CD14-positive monocyte (primary cell): ENCODE results near the gene NAA60. TPM values are rescaled to one million over a fixed set of nuclear protein-coding genes. Genes with fewer than 3 reads are reported as not detected.

ENCODE experiments used
- DNase-seq, 3 donors: peaks; one replicate each; pipeline ENCODE4 v3.0.0-alpha.2; 2011 to 2022
- H2AFZ ChIP-seq: 2 replicates; pipeline ENCODE4 v1.6.0; 2012; ENCODE audit warnings: mild to moderate bottlenecking, low read depth, low read length, inconsistent platforms; ENCODE audit not compliant: insufficient read depth, poor library complexity, severe bottlenecking
- H3K27ac ChIP-seq, 2 donors: 1 replicate in 1 of 2; 2 replicates in 1 of 2; pipeline ENCODE4 v1.5.1; 2012 to 2013; ENCODE audit warnings: low read length in 2 of 2, control low read depth in 1 of 2, inconsistent platforms in 1 of 2, low read depth in 1 of 2, mild to moderate bottlenecking in 1 of 2
- H3K27me3 ChIP-seq, 2 donors: one replicate each; pipeline versions ENCODE4 v1.6.0 to v1.6.1; 2011 to 2013; ENCODE audit warnings: low read length in 2 of 2; ENCODE audit not compliant: control insufficient read depth in 2 of 2, insufficient read depth in 2 of 2
- H3K36me3 ChIP-seq, 2 donors: replicated peaks in 1 of 2; 1 replicate in 1 of 2; 2 replicates in 1 of 2; pipeline versions ENCODE4 v1.5.1 to v1.6.1; 2012 to 2013; ENCODE audit warnings: low read length in 2 of 2, control low read depth in 1 of 2, inconsistent platforms in 1 of 2, mild to moderate bottlenecking in 1 of 2; ENCODE audit not compliant: insufficient read depth in 2 of 2, control insufficient read depth in 1 of 2
- H3K4me1 ChIP-seq, 2 donors: 1 replicate in 1 of 2; 2 replicates in 1 of 2; pipeline versions ENCODE4 v1.5.1 to v1.6.1; 2012 to 2013; ENCODE audit warnings: low read length in 2 of 2, control low read depth in 1 of 2, inconsistent platforms in 1 of 2, mild to moderate bottlenecking in 1 of 2, moderate library complexity in 1 of 2; ENCODE audit not compliant: insufficient read depth in 2 of 2, control insufficient read depth in 1 of 2
- H3K4me2 ChIP-seq: replicated peaks from 2 replicates; pipeline ENCODE3; 2012; ENCODE audit warnings: low read length, moderate library complexity, mild to moderate bottlenecking; ENCODE audit not compliant: poor library complexity, severe bottlenecking; ENCODE audit errors: extremely low read depth
- H3K4me3 ChIP-seq, 3 experiments: fragments of 200-600 bp in 1 of 3; sonication (generic) in 1 of 3; replicated peaks in 1 of 3; 1 replicate in 2 of 3; 2 replicates in 1 of 3; pipeline ENCODE4 v1.5.1; 2011 to 2013; ENCODE audit warnings: low read length in 3 of 3, mild to moderate bottlenecking in 3 of 3, control low read depth in 2 of 3, low read depth in 2 of 3, inconsistent platforms in 1 of 3, moderate library complexity in 1 of 3
- H3K79me2 ChIP-seq: 2 replicates; pipeline ENCODE4 v1.6.0; 2012; ENCODE audit warnings: mild to moderate bottlenecking, control low read depth, inconsistent platforms, low read length, moderate library complexity; ENCODE audit not compliant: insufficient read depth
- H3K9ac ChIP-seq: 2 replicates; pipeline ENCODE4 v1.6.0; 2017; ENCODE audit warnings: low read length, mild to moderate bottlenecking; ENCODE audit not compliant: insufficient read depth, poor library complexity, severe bottlenecking
- H3K9me3 ChIP-seq, 2 donors: replicated peaks in 1 of 2; 1 replicate in 1 of 2; 2 replicates in 1 of 2; pipeline versions ENCODE4 v1.5.1 to v1.6.1; 2012 to 2013; ENCODE audit warnings: low read length in 2 of 2, control low read depth in 1 of 2; ENCODE audit not compliant: control insufficient read depth in 1 of 2, insufficient read depth in 1 of 2
- H4K20me1 ChIP-seq: 2 replicates; pipeline ENCODE4 v1.6.0; 2012; ENCODE audit warnings: mild to moderate bottlenecking, low read length, control low read depth, moderate library complexity; ENCODE audit not compliant: insufficient read depth
- H3K27ac Mint-ChIP-seq, 7 donors: one replicate each; pipeline ENCODE4 v1.8.0; 2020; ENCODE audit warnings: mild to moderate bottlenecking in 7 of 7, mixed read lengths in 7 of 7, moderate library complexity in 6 of 7, inconsistent platforms in 2 of 7
- H3K27me3 Mint-ChIP-seq, 3 donors: one replicate each; pipeline ENCODE4 v1.8.0; 2021 to 2022; ENCODE audit warnings: low read depth in 3 of 3, mild to moderate bottlenecking in 3 of 3, mixed read lengths in 3 of 3, moderate library complexity in 3 of 3, inconsistent platforms in 1 of 3
- H3K36me3 Mint-ChIP-seq, 2 donors: one replicate each; pipeline ENCODE4 v1.8.0; 2020; ENCODE audit warnings: mixed read lengths in 2 of 2, inconsistent platforms in 1 of 2, mild to moderate bottlenecking in 1 of 2
- H3K4me1 Mint-ChIP-seq: one replicate; pipeline ENCODE4 v1.8.0; 2020; ENCODE audit warnings: mild to moderate bottlenecking, mixed read lengths
- H3K4me3 Mint-ChIP-seq, 2 donors: one replicate each; pipeline ENCODE4 v1.8.0; 2020; ENCODE audit warnings: mild to moderate bottlenecking in 2 of 2, mixed read lengths in 2 of 2, moderate library complexity in 1 of 2
- H3K9me3 Mint-ChIP-seq, 7 donors: one replicate each; pipeline ENCODE4 v1.8.0; 2020 to 2022; ENCODE audit warnings: mixed read lengths in 7 of 7, mild to moderate bottlenecking in 6 of 7, moderate library complexity in 6 of 7, inconsistent platforms in 2 of 7
- WGBS: methylation state at CpG from one replicate; pipeline ENCODE4 v1.1.5; 2013; ENCODE audit warnings: missing lambda C conversion rate; ENCODE audit not compliant: insufficient coverage; 5-methylcytosine and 5-hydroxymethylcytosine counted together
- intact Hi-C, 2 donors: fragments of 100-400 bp; cut with micrococcal nuclease; formaldehyde crosslinking; loops; one replicate each; pipeline versions ENCODE4 v1.15.0 to v1.15.1; 2023
- polyA plus RNA-seq, 3 donors: library from polyadenylated mRNA; depleted of rRNA in 1 of 3; unstranded in 2 of 3; stranded (reverse) in 1 of 3; fragments of 300-500 nt in 2 of 3; fragments of >200 nt in 1 of 3; fragmentation: Illumina TruSeq in 2 of 3; gene quantifications; 1 replicate in 2 of 3; 2 replicates in 1 of 3; pipeline ENCODE4 v1.2.3, GENCODE V29; 2012 to 2021
- TF ChIP-seq, protein P1 (sequence below): fragments of 200-600 bp; IDR thresholded peaks from one replicate; pipeline ENCODE4 v1.8.0; 2022; ENCODE audit warnings: antibody characterized with exemption, mild to moderate bottlenecking

The NAA60 gene
- polyA plus RNA-seq, 3 donors: 19.5 to 48.8 (median 29.7) TPM

DNA sequence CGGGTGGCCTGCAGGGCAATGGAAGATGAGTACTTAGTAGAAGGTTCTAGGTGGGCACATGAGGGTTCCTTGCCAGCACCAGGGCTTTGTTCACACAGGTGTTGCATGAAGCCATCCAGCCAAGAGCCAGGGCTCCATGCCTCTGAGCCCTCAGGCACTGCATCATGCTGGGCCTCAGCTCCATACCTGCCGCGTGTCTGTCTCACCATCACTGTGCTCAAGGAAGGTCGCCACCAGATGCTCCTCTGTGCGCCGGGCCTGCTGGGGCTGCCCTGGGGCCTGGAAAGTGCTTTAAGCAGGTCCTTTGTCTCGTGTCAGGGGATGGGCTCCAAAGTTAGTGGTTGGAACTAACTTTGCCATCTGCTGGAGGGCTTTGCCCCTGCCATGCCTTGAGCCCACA lies 26.3 kb downstream of the NAA60 start:
- no peak overlapping the region for H3K27ac Mint-ChIP-seq
- no peaks in the 10 kb centered on the region for H3K4me1 ChIP-seq
- no peak for DNase-seq

DNA sequence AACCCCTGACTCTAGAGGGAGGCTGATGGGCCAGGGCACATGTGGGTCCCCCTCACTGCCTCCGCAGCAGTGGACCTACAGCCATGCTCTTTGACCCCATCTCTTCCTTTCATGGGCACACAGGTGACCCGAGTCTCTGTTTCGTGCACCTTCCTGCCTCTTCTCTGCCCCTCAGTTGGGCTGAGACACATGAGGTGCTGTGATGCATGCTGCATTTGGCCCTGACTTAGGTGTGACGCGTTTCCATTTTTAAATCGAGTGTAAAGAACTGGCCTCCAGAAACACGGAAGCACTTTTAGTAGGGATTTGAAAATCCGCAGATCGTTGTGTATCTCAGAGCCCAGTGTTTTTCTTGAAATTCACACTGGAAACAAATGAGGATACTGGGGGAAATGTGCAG lies 27.2 kb downstream of the NAA60 start:
- H2AFZ ChIP-seq: no peak overlapping the region
- intact Hi-C loops: no loop called here
- peaks cover 99% of the 10 kb centered on the region for H3K79me2 ChIP-seq
- no peaks in the 10 kb centered on the region for H3K27me3 Mint-ChIP-seq
- H3K4me2 ChIP-seq: no peak overlapping the region
- peaks cover 10% of the 10 kb centered on the region for H3K4me1 Mint-ChIP-seq
- no peak overlapping the region for H3K27ac ChIP-seq
- H3K4me3 Mint-ChIP-seq: no peak overlapping the region
- no peak overlapping the region for H3K4me3 ChIP-seq
- no peak for DNase-seq
- H3K9me3 Mint-ChIP-seq: peaks cover 0 to 1% (median 0%) of the 10 kb centered on the region in 7 donors
- H3K4me1 ChIP-seq: no peaks in the 10 kb centered on the region
- H3K27ac Mint-ChIP-seq: no peak overlapping the region
- 96% methylated on average over 7 of the region's 9 CpGs for WGBS
- TF ChIP-seq, protein P1, sequence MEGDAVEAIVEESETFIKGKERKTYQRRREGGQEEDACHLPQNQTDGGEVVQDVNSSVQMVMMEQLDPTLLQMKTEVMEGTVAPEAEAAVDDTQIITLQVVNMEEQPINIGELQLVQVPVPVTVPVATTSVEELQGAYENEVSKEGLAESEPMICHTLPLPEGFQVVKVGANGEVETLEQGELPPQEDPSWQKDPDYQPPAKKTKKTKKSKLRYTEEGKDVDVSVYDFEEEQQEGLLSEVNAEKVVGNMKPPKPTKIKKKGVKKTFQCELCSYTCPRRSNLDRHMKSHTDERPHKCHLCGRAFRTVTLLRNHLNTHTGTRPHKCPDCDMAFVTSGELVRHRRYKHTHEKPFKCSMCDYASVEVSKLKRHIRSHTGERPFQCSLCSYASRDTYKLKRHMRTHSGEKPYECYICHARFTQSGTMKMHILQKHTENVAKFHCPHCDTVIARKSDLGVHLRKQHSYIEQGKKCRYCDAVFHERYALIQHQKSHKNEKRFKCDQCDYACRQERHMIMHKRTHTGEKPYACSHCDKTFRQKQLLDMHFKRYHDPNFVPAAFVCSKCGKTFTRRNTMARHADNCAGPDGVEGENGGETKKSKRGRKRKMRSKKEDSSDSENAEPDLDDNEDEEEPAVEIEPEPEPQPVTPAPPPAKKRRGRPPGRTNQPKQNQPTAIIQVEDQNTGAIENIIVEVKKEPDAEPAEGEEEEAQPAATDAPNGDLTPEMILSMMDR: no peak
- no peaks in the 10 kb centered on the region for H3K9me3 ChIP-seq
- H3K9ac ChIP-seq: no peak overlapping the region
- peaks cover 33 to 59% of the 10 kb centered on the region in 2 donors for H3K36me3 Mint-ChIP-seq
- H4K20me1 ChIP-seq: peaks cover 99% of the 10 kb centered on the region
- peaks cover 21 to 54% of the 10 kb centered on the region in 2 donors for H3K36me3 ChIP-seq
- no peaks in the 10 kb centered on the region for H3K27me3 ChIP-seq

More for the DNA sequence above, 26.3 kb downstream of the NAA60 start:
- H3K9me3 Mint-ChIP-seq: peaks cover 0 to 1% (median 0%) of the 10 kb centered on the region in 7 donors
- no peak overlapping the region for H3K4me3 Mint-ChIP-seq
- peaks cover 34 to 58% of the 10 kb centered on the region in 2 donors for H3K36me3 Mint-ChIP-seq
- peaks cover 99% of the 10 kb centered on the region for H4K20me1 ChIP-seq
- no peak overlapping the region for H3K27ac ChIP-seq
- H3K36me3 ChIP-seq: peaks cover 23 to 56% of the 10 kb centered on the region in 2 donors
- peaks cover 100% of the 10 kb centered on the region for H3K79me2 ChIP-seq
- WGBS: 90% methylated on average over 6 of the region's 7 CpGs
- H3K27me3 Mint-ChIP-seq: no peaks in the 10 kb centered on the region
- no peak overlapping the region for H3K4me3 ChIP-seq
- intact Hi-C loops: no loop called here
- no peak overlapping the region for H3K4me2 ChIP-seq
- no peak overlapping the region for H3K9ac ChIP-seq
- H3K27me3 ChIP-seq: no peaks in the 10 kb centered on the region
- TF ChIP-seq, protein P1: no peak
- no peak overlapping the region for H2AFZ ChIP-seq
- H3K4me1 Mint-ChIP-seq: peaks cover 10% of the 10 kb centered on the region
- H3K9me3 ChIP-seq: no peaks in the 10 kb centered on the region
